A673 (cell line): ENCODE results near the gene PSMA2. TPM values are rescaled to one million over a fixed set of nuclear protein-coding genes. Genes with fewer than 3 reads are reported as not detected.

ENCODE experiments used
- BruUV-seq: library from RNA; stranded (reverse); fragments of 400-500 nt; replicated peaks from 2 replicates; lab custom pipeline; 2021; lab: Mats Ljungman, UMichigan
- CTCF ChIA-PET: fragments of 300-600 bp; sonication (Branson Sonifier 250); formaldehyde crosslinking; loops from one replicate; lab custom pipeline; 2022; ENCODE audit warnings: antibody characterized with exemption; lab: Charles Lee
- POLR2A ChIA-PET: fragments of 300-600 bp; sonication (Branson Sonifier 250); formaldehyde crosslinking; loops from one replicate; lab custom pipeline; 2022; ENCODE audit warnings: antibody characterized with exemption; ENCODE audit not compliant: low non-redundant PET; lab: Charles Lee
- DNase-seq: peaks from one replicate; pipeline ENCODE4 v3.0.0-alpha.2; 2015; ENCODE audit warnings: low spot score
- H3K27ac ChIP-seq: fragments of 200-600 bp; sonication (generic); 2 replicates; pipeline ENCODE4 v1.5.1; 2016; ENCODE audit warnings: mixed run types, low read depth, mild to moderate bottlenecking, mixed read lengths, antibody characterized with exemption, low read length; ENCODE audit not compliant: poor library complexity, severe bottlenecking
- H3K27me3 ChIP-seq: fragments of 200-600 bp; sonication (generic); replicated peaks from 2 replicates; pipeline ENCODE4 v1.6.1; 2017; ENCODE audit warnings: mixed run types, low read depth, mild to moderate bottlenecking, mixed read lengths, antibody characterized with exemption, low read length; ENCODE audit not compliant: insufficient read depth, poor library complexity
- H3K36me3 ChIP-seq: fragments of 200-600 bp; sonication (generic); 2 replicates; pipeline ENCODE4 v1.6.1; 2016; ENCODE audit warnings: mixed run types, mild to moderate bottlenecking, mixed read lengths, antibody characterized with exemption, low read length; ENCODE audit not compliant: insufficient read depth, poor library complexity, severe bottlenecking
- H3K4me1 ChIP-seq: fragments of 200-600 bp; sonication (generic); 2 replicates; pipeline ENCODE4 v1.6.1; 2017; ENCODE audit warnings: mixed run types, mild to moderate bottlenecking, mixed read lengths, antibody characterized with exemption, low read length; ENCODE audit not compliant: insufficient read depth, poor library complexity, severe bottlenecking
- H3K4me3 ChIP-seq: fragments of 200-600 bp; sonication (generic); 2 replicates; pipeline ENCODE4 v1.5.1; 2016; ENCODE audit warnings: low read depth, mixed run types, mild to moderate bottlenecking, mixed read lengths, low read length; ENCODE audit not compliant: poor library complexity, severe bottlenecking
- H3K9me3 ChIP-seq: fragments of 200-600 bp; sonication (generic); 2 replicates; pipeline ENCODE4 v1.6.1; 2016; ENCODE audit warnings: mixed run types, low read depth, mild to moderate bottlenecking, mixed read lengths, antibody characterized with exemption, low read length; ENCODE audit not compliant: poor library complexity, severe bottlenecking
- EZH2 ChIP-seq: fragments of 200-600 bp; sonication (generic); IDR thresholded peaks from 2 replicates; pipeline ENCODE4 v1.6.1; 2017; ENCODE audit warnings: borderline replicate concordance, low read depth, mild to moderate bottlenecking, mixed read lengths, antibody characterized with exemption, low read length; ENCODE audit not compliant: poor library complexity, severe bottlenecking
- intact Hi-C: fragments of 100-400 bp; cut with micrococcal nuclease; formaldehyde crosslinking; loops from one replicate; pipeline ENCODE4 v1.10.0; 2022; ENCODE audit not compliant: unreplicated experiment
- total RNA-seq: library from RNA; stranded (reverse); gene quantifications from 2 replicates; pipeline ENCODE4 v1.2.3, GENCODE V29; 2021
- TF ChIP-seq, protein P1 (sequence below): fragments of 300-800, 200-600 bp; sonication (generic); conservative IDR thresholded peaks from 2 replicates; pipeline ENCODE4 v1.5.1; 2017; ENCODE audit warnings: low read depth, mild to moderate bottlenecking, antibody characterized with exemption, low read length, moderate library complexity, mixed read lengths

Gene PSMA2
- total RNA-seq, 1 experiment from 2014 or later: 193 TPM

DNA sequence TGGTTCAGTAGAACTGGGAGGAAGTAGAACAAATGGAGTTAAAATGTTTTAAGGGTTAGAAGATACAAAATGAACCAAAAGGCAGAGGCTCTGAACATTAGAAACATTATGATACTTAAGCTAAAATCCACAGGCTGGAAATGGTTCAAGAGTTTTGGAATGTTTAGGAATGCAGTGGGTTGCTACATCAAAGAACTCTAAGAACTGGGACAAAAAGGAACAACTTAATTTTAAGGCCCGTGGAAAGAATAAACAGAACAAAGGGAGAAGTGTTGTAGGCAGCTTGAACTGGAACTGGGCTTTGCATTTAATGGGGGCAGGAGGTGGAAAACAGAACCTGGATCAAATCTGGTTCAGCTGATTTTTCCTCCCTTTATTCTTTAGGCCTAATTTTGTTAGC, 16.6 kb downstream of the PSMA2 start:
- peaks cover 11% of the 10 kb centered on the region for H3K4me1 ChIP-seq
- BruUV-seq: no TSS peak
- no peak for TF ChIP-seq EZH2
- TF ChIP-seq, protein P1, sequence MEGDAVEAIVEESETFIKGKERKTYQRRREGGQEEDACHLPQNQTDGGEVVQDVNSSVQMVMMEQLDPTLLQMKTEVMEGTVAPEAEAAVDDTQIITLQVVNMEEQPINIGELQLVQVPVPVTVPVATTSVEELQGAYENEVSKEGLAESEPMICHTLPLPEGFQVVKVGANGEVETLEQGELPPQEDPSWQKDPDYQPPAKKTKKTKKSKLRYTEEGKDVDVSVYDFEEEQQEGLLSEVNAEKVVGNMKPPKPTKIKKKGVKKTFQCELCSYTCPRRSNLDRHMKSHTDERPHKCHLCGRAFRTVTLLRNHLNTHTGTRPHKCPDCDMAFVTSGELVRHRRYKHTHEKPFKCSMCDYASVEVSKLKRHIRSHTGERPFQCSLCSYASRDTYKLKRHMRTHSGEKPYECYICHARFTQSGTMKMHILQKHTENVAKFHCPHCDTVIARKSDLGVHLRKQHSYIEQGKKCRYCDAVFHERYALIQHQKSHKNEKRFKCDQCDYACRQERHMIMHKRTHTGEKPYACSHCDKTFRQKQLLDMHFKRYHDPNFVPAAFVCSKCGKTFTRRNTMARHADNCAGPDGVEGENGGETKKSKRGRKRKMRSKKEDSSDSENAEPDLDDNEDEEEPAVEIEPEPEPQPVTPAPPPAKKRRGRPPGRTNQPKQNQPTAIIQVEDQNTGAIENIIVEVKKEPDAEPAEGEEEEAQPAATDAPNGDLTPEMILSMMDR: no peak
- H3K9me3 ChIP-seq: no peaks in the 10 kb centered on the region
- DNase-seq: no peak
- H3K4me3 ChIP-seq: no peak overlapping the region
- H3K27me3 ChIP-seq: no peaks in the 10 kb centered on the region
- CTCF ChIA-PET: interaction anchor here (1.5 kb wide), 1 partner anchor 975 kb away, joined by 3 read pairs; no protein-coding TSS in a partner anchor
- POLR2A ChIA-PET: no interaction called here
- intact Hi-C loops: no loop called here
- H3K27ac ChIP-seq: no peak overlapping the region
- H3K36me3 ChIP-seq: peaks cover 35% of the 10 kb centered on the region

DNA sequence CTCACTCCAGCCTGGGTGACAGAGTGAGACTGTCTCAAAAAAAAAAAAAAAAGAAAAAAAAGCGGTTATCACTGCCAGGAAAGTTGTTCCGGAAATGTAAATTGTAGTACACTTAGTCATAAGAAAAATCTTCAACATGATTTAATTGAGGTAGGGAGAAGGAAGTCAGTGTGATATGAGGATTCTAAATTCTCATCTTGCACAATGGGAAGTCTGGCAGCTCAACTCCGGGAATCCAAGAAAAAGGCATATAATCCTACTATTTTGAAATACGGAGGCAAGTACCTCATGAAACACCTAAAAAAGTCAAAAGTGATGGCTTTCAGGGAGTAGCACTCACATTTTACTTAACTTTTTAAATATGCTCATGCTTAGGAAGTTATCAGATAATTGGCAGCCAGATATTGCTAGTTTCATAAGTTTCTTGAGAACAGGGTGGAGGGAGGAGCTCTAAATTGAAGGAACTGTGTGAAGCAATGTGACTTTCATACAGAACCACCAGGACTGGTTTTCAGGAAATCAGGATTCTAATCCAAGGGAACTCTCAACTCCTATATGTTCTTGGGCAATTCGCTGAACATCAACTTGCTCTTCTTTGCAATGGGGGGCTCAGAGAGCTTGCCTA, 17.4 kb downstream of the PSMA2 start:
- intact Hi-C loops: no loop called here
- H3K9me3 ChIP-seq: no peaks in the 10 kb centered on the region
- CTCF ChIA-PET: interaction anchor here (0.7 to 1.5 kb wide), 2 partner anchors 309 to 974 kb away, joined by 3 to 4 read pairs; no protein-coding TSS in a partner anchor
- peaks cover 27% of the 10 kb centered on the region for H3K36me3 ChIP-seq
- TF ChIP-seq EZH2: no peak
- TF ChIP-seq, protein P1: no peak
- H3K4me3 ChIP-seq: no peak overlapping the region
- BruUV-seq: no TSS peak
- H3K27ac ChIP-seq: peak overlapping the region; percentile 35
- POLR2A ChIA-PET: no interaction called here
- no peaks in the 10 kb centered on the region for H3K27me3 ChIP-seq
- peaks cover 12% of the 10 kb centered on the region for H3K4me1 ChIP-seq
- DNase-seq: peak; percentile 41

DNA sequence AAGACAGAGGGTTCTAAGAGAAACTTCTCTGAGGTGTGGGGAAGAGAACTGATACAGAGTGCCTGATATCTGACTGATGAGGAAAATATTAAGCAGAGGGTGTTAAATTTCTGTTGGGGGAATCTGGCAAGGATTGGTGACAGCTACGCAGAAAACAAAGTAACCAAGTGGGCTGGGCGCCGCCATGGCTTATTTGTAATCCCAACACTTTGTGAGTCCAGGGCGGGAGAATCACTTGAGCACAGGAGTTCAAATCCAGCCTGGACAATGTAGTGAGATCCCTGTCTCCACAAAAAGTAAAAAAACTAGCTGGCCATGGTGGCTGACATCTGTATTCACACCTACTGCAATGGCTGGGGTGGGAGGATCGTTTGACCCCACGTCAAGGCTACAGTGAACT, 18.0 kb downstream of the PSMA2 start:
- Histone ChIP-seq H3K27ac (no peak overlapping the region), H3K9me3 (no peaks in the 10 kb centered on the region), H3K27me3 (no peaks in the 10 kb centered on the region), H3K4me3 (no peak overlapping the region), H3K4me1 (peaks cover 12% of the 10 kb centered on the region), H3K36me3 (peaks cover 22% of the 10 kb centered on the region)
- BruUV-seq: no TSS peak
- intact Hi-C loops: no loop called here
- no peak for TF ChIP-seq EZH2
- TF ChIP-seq, protein P1: no peak
- ChIA-PET CTCF (interaction anchor here (1.5 kb wide), 1 partner anchor 973 kb away, joined by 3 read pairs; no protein-coding TSS in a partner anchor), POLR2A (no interaction called here)
- DNase-seq: no peak
